Measurements from ENCODE around the gene KCNA5.

- TF ChIP-seq CTCF (IDR thresholded peaks at IDR 0.05) (no peak), POLR2A (IDR thresholded peaks at IDR 0.05) (no peak), EP300 (IDR thresholded peaks at IDR 0.05; ENCODE audit: low read depth) (no peak)
Measured at GRCh38 chr12:5037795-5038357, 5.8 kb upstream of the KCNA5 start.
